GM06990 (cell line): Measurements from ENCODE around the gene PFKFB3.
"Not testable (repeated sequence)": the region's sequence is repeated elsewhere in the genome, so short reads cannot be mapped to it uniquely, and the experiment has no call there.

Source experiments
- DNase-seq: peaks from one replicate; pipeline ENCODE4 v3.0.0-alpha.2; 2011; ENCODE audit not compliant: insufficient read length; ENCODE audit errors: extremely low read depth
- H3K27me3 ChIP-seq: replicated peaks from 2 replicates; pipeline ENCODE4 v1.6.0; 2011; ENCODE audit warnings: low read length; ENCODE audit not compliant: control insufficient read depth, insufficient read depth
- H3K36me3 ChIP-seq: 2 replicates; pipeline ENCODE4 v1.5.1; 2011; ENCODE audit warnings: low read length; ENCODE audit not compliant: control insufficient read depth, insufficient read depth
- H3K4me3 ChIP-seq: replicated peaks from 2 replicates; pipeline ENCODE4 v1.5.1; 2011; ENCODE audit warnings: low read depth, mild to moderate bottlenecking, control low read depth, low read length
- TF ChIP-seq, protein P1 (sequence below): IDR thresholded peaks from 2 replicates; pipeline ENCODE4 v1.5.1; 2011; ENCODE audit warnings: low read length, control low read depth, mild to moderate bottlenecking, inconsistent platforms; ENCODE audit not compliant: insufficient read depth, poor library complexity, severe bottlenecking

Gene PFKFB3

GRCh38 chr10:6162589-6163356 is 40.0 kb upstream of the PFKFB3 start:
- H3K4me3 ChIP-seq: peak overlapping the region; percentile 64

GRCh38 chr10:6163364-6164270 is 39.1 kb upstream of the PFKFB3 start:
- DNase-seq: peak; percentile 98

More at GRCh38 chr10:6162589-6163356, 40.0 kb upstream of the PFKFB3 start:
- Histone ChIP-seq H3K27me3 (no peaks in the 10 kb centered on the region), H3K36me3 (peaks cover 3% of the 10 kb centered on the region)
- TF ChIP-seq, protein P1, sequence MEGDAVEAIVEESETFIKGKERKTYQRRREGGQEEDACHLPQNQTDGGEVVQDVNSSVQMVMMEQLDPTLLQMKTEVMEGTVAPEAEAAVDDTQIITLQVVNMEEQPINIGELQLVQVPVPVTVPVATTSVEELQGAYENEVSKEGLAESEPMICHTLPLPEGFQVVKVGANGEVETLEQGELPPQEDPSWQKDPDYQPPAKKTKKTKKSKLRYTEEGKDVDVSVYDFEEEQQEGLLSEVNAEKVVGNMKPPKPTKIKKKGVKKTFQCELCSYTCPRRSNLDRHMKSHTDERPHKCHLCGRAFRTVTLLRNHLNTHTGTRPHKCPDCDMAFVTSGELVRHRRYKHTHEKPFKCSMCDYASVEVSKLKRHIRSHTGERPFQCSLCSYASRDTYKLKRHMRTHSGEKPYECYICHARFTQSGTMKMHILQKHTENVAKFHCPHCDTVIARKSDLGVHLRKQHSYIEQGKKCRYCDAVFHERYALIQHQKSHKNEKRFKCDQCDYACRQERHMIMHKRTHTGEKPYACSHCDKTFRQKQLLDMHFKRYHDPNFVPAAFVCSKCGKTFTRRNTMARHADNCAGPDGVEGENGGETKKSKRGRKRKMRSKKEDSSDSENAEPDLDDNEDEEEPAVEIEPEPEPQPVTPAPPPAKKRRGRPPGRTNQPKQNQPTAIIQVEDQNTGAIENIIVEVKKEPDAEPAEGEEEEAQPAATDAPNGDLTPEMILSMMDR: no peak
- no peak for DNase-seq

GRCh38 chr10:6164271-6165095 is 38.2 kb upstream of the PFKFB3 start:
- DNase-seq: no peak
- peak overlapping the region; percentile 85 for H3K4me3 ChIP-seq
- H3K27me3 ChIP-seq: no peaks in the 10 kb centered on the region
- TF ChIP-seq, protein P1: no peak
- peaks cover 7% of the 10 kb centered on the region for H3K36me3 ChIP-seq

More at GRCh38 chr10:6163364-6164270, 39.1 kb upstream of the PFKFB3 start:
- TF ChIP-seq, protein P1: no peak
- peaks cover 7% of the 10 kb centered on the region for H3K36me3 ChIP-seq
- no peaks in the 10 kb centered on the region for H3K27me3 ChIP-seq
- peak overlapping the region; percentile 85 for H3K4me3 ChIP-seq

DNA sequence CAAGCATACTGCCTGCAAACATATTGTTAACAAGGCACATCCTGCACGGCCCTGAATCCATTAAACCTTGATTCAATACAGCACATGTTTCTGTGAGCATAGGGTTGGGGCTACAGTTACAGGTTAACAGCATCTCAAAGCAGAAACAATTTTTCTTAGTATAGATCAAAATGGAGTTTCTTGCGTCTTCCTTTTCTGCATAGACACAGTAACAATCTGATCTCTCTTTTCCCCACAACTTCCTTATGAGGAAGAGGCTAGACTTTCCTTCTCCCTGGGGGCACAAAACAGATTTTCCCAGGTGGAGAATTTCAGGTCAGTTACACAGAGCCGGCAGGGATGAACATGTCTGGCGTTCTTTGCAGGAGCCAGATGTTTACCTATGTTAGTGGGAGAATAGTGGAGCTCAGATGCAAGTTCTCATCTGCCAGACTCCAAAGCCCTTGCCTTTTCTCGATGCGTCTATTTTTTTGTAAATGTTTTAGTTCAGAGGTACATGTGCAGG is 37.5 kb upstream of the PFKFB3 start:
- TF ChIP-seq, protein P1: no peak
- H3K4me3 ChIP-seq: no peak overlapping the region
- DNase-seq: no peak
- peaks cover 7% of the 10 kb centered on the region for H3K36me3 ChIP-seq
- no peaks in the 10 kb centered on the region for H3K27me3 ChIP-seq

GRCh38 chr10:6165933-6166332 is 36.8 kb upstream of the PFKFB3 start:
- not testable (repeated sequence) for H3K4me3 ChIP-seq, DNase-seq

More at GRCh38 chr10:6165933-6166332, 36.8 kb upstream of the PFKFB3 start:
- not testable (repeated sequence) for H3K36me3 ChIP-seq, H3K27me3 ChIP-seq
